ENCODE measurements around the gene TNIK.

Gene TNIK

DNA sequence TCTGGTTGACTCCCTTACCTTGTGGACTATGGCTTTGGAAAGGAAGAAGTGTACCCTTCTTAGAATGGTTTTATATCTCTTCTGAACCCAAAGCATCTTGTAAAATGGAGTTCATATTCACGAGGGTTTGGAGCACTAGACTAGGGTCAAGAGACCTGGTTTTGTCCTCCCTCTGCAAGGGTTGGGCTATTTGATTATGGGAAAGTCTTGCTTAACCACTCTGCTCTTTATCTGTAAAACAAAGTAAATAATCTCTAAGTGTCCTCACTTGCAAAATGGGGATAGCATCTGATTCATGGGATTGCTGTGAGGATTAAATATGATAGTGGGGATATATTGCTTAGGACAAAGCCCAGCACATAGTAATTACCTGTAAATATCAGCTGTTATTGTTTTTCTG, 415.8 kb downstream of the TNIK start:
- no peak for DNase-seq (ENCODE audit: low read depth)

DNA sequence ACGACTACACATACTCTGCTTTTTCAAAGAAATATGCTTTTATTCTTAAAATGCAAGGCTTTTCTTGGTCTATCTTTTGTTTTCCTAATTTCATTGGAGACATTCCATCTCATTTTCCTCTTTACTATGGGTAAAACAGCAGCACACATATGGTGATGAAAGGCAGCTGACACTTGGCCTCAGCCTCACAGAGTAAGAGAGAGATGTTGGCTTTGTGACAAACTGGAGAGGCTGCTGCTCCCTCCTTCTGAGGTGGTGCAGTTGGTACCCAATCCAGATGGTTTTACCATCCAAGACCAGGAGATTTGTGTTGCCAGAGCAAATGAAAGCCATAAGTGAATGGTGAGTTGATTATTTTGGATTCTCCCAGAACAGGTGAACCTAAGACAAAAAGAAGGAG, 420.5 kb downstream of the TNIK start:
- no peak for DNase-seq (ENCODE audit: low read depth)

DNA sequence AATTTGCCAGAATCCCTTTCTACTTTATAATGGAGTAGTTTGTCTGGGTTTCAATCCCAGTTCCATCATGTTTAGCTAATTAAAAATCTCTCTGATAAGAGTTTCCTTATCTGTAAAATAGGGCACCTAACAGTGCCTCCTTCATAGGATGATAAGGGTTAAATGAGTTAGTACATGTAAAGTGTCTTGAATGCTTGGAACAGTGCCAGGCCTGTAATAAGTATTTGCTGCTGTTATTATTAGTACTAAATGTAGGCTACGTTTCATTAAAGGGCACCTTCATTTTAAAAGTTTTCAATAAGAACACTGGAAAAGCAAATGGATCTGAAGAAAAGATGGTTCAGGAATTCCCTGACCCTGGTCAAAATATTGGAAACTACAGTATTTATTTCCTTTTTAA, 421.9 kb downstream of the TNIK start:
- DNase-seq (ENCODE audit: low read depth) = no peak

DNA sequence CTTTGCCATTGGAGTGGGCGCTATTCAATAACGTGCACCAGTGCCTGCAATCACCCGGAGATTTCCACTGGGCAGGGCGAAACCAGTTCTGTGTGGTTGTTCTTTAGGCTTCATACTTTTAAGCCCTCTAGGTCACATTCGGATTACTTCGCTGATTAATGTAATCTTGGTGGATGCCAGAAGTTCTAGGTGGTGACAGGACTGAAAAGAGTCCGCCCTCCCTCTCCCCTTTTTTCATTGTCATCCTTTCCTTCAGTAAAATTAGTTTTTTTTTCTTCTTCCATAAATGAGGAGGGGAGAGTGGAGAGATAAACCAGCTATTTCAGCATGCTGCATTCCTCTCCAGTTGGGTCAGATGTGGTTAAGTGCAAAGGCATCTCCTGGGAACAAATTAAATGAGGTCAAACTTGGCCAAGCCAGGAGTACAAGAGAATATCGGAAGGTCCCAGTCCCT, 431.4 kb downstream of the TNIK start:
- no peak for DNase-seq (ENCODE audit: low read depth)

DNA sequence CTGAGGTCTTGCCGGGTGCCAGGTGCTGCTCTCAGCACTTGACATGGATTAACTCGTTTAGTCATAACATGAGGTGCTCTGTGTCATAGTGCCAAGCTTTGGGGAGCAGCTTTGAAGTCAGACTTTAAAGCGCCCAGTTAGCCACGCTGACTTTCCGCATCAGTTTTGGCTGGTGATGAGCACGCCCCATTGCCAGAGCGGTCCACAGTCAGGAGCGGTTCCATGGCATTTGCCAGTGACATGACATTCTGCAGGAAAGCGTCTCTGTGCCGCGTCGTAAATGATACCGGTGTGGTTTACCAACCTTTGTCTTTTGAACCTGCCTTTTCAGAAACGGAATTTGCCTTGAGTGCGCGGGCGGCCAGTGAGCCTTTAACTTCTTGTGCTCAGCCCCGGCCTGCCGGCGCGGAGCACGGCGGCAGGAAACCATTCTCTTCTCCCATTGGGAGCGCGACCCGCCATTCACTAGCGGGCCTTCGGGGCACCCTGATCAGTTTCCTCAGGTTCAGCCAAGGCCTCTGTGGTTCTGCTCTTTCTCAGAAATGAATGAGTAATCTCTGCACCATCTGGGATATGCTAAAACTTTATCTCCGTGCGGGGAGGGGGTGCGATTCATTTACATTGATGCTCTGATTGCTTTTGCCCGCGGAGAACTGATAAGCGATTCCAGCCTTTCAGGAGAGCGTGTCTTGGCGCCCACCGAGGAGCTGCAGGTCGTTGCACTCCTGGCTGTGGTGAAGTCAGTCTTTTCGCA, 432.0 kb downstream of the TNIK start:
- DNase-seq (ENCODE audit: low read depth) = no peak

DNA sequence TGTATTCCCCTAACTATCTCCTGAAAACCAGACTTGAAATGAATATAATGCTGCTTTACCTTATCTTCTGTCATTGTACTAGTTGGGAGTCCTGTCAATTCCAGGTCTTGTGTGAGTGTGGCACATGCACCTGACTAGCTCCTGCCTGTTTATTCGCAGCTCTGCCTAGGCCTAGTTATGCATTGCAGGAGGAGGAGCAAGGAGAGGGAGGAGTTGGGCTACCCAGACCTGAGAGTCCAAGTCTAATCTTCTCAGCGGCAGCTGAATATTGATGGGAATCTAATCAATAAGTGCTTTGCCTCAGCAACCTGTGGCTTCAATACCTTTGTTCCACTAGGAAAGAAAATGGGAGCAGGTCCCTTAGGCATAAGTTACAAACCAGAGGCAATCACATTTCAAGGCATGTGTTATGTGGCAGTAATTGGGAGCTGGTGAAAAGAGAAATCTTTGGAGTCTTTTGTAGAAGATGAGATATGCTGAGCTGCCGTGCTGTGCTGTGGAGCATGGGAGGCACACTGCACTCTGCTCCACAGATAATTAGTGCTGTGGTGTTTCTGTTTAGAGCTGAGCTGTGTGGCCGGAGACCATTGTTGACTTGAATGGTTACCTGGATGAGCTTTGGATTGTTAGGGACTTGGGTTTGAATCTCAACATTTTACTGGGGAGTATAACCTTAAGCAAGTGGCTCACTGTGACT, 433.5 kb downstream of the TNIK start, which contains the start of gene SLC2A2:
Gene SLC2A2, minus strand, starts transcription at position 124 of the 697 bp plus-strand sequence. Its CDS starts 50 bp downstream, at position 74.
- DNase-seq (ENCODE audit: low read depth) = no peak

DNA sequence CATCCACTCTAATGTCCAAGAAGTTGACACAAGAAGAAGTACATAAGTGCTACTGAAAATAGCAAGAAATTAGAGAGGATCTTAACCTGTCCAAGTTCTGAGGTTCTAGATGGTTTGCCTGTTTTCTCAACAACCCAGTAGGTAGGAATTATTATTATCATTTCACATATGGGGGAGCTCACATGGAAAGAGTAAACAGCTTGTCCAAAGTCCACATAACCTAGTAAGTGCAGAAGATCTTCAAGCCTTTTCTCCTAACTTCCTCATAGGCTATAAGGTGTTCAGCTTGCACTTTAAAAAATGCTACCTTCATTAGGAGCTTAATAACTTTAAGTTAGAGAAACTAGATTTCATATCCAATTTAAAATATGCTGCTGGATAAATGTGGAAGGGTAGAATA, 436.6 kb downstream of the TNIK start:
- no peak for DNase-seq (ENCODE audit: low read depth)

DNA sequence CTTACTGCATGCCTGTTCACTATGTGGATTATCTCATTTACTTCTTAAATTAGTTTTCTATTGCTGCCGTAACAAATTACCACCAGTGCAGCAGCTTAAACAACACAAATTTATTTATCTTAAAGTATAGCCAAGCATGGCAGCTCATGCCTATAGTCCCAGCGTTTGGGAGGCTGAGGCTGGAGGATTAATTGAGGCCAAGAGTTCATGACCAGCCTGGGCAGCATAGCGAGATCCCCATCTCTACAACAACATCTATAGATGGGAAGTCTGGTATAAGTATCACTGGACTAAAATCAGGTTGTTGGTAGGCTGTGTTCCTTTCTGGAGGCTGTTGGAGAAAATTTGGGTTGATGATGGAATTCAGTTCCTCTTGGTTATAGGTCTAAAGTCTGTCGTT, 438.8 kb downstream of the TNIK start:
- DNase-seq (ENCODE audit: low read depth) = no peak

DNA sequence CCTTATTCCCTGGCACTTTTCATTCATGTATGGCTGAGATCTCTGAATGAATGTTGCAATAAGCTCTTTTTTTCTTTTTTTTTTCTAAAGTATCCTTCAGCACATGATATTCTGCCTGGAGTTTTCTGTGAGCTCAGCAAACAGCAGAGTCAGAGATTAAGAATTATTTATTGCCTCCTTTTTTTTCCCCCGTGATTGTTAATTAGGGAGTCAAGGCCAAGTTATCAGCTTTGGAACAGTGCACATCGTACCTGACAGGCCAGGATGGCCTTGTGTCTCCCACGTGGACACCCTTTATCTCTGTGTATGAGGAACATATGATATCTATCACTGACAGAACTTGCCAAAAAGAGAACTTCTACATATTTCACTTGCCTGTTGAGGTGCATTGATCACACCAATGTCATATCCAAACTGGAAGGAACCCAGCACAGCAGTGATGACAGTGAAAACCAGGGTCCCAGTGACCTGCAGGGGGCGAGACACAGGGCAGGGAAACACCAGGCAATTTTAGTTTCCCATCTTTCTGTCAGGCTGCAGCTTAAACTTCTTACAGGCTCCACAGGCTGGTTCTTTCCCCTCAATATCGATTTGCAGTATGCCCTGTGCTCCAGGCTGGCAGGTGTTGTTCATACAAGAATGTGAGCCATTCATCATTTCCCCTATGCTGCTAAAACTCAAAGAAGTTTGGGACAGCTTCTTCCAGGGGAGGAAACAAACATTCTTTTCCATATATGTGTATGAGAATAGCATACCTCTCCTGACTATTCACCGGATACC, 441.9 kb downstream of the TNIK start:
- no peak for DNase-seq (ENCODE audit: low read depth)

DNA sequence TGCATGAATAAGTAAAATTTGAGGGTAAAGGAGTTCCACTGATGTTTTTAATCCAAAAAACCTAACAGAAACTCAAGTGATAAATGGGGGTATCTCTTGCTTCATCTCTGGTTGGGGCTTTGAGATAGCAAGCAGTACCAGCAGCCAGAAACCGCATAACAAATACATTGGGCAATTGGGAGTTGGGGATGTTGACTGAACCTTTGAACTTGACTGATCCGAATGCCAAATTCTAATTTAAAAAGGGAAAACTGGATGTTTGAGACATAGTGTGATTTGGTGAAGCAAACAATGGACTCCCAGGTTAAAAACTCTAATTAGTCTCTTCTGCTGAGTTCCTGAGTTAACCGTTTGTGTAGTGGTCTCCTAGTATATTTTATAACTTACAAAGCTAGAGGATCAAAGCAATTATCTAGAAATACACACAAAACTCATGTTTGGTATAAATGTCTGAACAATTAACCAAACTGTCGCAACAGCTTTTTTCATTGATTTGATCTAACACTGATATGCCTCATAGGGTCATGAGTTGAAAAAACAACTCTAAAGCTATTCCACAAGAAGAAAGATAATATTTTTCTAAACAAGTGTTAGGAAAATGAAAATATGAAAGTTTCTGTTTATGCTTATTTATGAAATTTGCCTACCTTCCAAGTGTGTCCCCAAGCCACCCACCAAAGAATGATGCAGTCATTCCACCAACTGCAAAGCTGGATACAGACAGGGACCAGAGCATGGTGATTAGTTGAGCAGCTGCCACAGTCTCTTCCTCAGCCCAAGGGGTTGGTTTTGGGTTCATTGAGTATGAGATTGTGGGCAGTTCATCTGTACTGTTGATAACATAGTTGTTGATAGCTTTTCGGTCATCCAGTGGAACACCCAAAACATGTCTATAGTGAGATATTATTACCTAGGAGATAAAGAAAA, 446.1 kb downstream of the TNIK start:
- no peak for DNase-seq (ENCODE audit: low read depth)

DNA sequence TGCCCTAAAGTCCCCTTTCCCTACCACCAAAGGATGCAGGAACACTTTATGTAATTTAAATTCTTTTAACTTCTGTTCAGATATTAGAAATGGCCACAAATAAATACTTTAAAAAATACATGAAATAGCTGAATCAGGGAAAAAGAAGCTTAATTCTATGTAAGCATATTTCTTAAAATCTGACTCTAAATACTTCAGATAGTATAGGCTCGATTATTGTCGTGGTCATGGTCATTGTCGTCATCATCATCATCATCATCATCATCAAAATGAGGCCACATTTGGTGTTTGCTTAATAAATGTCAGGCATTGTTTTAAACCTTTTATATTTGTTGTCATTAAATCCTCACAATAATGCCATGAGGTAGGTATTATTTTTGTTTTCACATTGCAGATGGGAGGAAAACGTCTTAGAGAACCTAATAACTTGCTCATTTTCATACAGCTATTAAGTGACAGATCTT, 448.3 kb downstream of the TNIK start:
- DNase-seq (ENCODE audit: low read depth) = no peak

All from stimulated activated CD8-positive, alpha-beta memory T cell treated with anti-CD3 and anti-CD28 coated beads, Interleukin-7, amount 100 ng/mL, for 24 hours (primary cell).